Kidney (tissue), 14 donors: ENCODE measurements around the gene KCNIP1. TPM values are rescaled to one million over a fixed set of nuclear protein-coding genes. Genes with fewer than 3 reads are reported as not detected.

Experiments used
- DNase-seq, 5 donors: peaks; one replicate each; pipeline ENCODE4 v3.0.0-alpha.2; 2013 to 2020
- FAIRE-seq: peaks from 2 replicates; lab custom pipeline; 2012; peaks lifted over from hg19 to GRCh38; lab: Jason Lieb, UNC
- H3K27ac ChIP-seq, 2 donors: one replicate each; pipeline ENCODE4 v1.7.0; 2013; ENCODE audit warnings: low read depth in 2 of 2, low read length in 2 of 2, inconsistent platforms in 1 of 2
- H3K27me3 ChIP-seq: one replicate; pipeline ENCODE4 v1.7.1; 2013; ENCODE audit warnings: low read length, inconsistent platforms; ENCODE audit not compliant: control insufficient read depth, insufficient read depth
- H3K36me3 ChIP-seq, 3 donors: one replicate each; pipeline versions ENCODE4 v1.7.0 to v1.7.1; 2013; ENCODE audit warnings: low read length in 3 of 3, control low read depth in 1 of 3, inconsistent platforms in 1 of 3; ENCODE audit not compliant: insufficient read depth in 3 of 3, control insufficient read depth in 2 of 3
- H3K4me1 ChIP-seq, 3 donors: one replicate each; pipeline versions ENCODE4 v1.7.0 to v1.7.1; 2013; ENCODE audit warnings: low read length in 3 of 3, inconsistent platforms in 1 of 3, low read depth in 1 of 3; ENCODE audit not compliant: control insufficient read depth in 2 of 3, insufficient read depth in 2 of 3
- H3K4me3 ChIP-seq, 3 donors: one replicate each; pipeline versions ENCODE4 v1.7.0 to v1.8.1; 2013; ENCODE audit warnings: low read length in 3 of 3, control low read depth in 1 of 3, inconsistent platforms in 1 of 3
- H3K9ac ChIP-seq, 3 donors: one replicate each; pipeline versions ENCODE4 v1.7.0 to v1.7.1; 2013; ENCODE audit warnings: low read length in 3 of 3, control low read depth in 1 of 3, inconsistent platforms in 1 of 3
- H3K9me3 ChIP-seq, 3 donors: one replicate each; pipeline versions ENCODE4 v1.7.0 to v1.7.1; 2013; ENCODE audit warnings: low read length in 3 of 3, control low read depth in 1 of 3, inconsistent platforms in 1 of 3; ENCODE audit not compliant: control insufficient read depth in 2 of 3, insufficient read depth in 1 of 3
- intact Hi-C: fragments of 100-400 bp; cut with DNase I; formaldehyde crosslinking; loops from one replicate; pipeline ENCODE4 v1.11.1; 2022
- polyA plus RNA-seq: library from polyadenylated mRNA; stranded (reverse); fragments of 350-450 nt; fragmentation: Illumina TruSeq; extraction: RNeasy Lipid Tissue Mini Kit (QIAGEN cat#74804); gene quantifications from one replicate; pipeline ENCODE4 v1.2.3, GENCODE V29; 2014; ENCODE audit warnings: low read depth, low replicate concordance; ENCODE audit not compliant: insufficient read depth
- total RNA-seq: library from RNA; stranded (reverse); fragmentation: NEBNext Ultra II Directional; extraction: Animal tissue kit (Norgen Biotek cat#: 25700); gene quantifications from one replicate; pipeline ENCODE4 v1.2.1, GENCODE V29; 2021
- TF ChIP-seq, protein P1 (sequence below): IDR thresholded peaks from 3 replicates; pipeline ENCODE4 v1.5.1; 2012; ENCODE audit warnings: mild to moderate bottlenecking, moderate library complexity, borderline replicate concordance; ENCODE audit not compliant: insufficient read depth; ENCODE audit errors: extremely low read depth
- donor health status: control.
- donor health status: control.
- donor health status: control.
- donor health status: control.
- donor health status: control.
- donor health status: DM: yes; HTN: yes; CAD: no.
- donor health status: Normal renal cell carcinoma (clear cell type).

The KCNIP1 gene
- total and polyA plus RNA-seq, 2 donors from 2014 or later = 1.8 to 3.1 TPM

DNA sequence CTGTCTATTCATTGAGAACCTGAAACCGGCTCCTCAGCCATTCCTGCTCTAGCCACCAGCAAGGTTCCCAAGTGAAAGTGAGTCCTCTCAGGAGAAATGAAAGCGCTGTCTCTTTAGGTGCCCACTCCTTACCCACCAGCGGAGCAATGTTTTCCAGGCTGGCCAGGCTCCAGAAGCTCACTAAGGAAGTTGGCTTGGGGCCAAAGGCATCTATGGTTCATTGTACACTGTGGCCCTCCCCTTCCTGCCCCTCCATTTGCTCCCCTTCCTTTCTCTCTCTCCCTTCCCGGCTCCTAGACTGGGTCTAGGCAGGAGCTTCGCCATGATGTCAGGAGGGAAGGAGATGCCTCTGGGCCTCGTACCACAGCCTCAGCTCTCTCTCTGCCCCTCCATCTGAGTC, 278.6 kb downstream of the KCNIP1 start:
- intact Hi-C loops = no loop called here
- DNase-seq (peak in 2 of 5 donors; percentile 49 to 62), FAIRE-seq (no peak)
- Histone ChIP-seq H3K36me3 (no peaks in the 10 kb centered on the region), H3K27me3 (no peaks in the 10 kb centered on the region), H3K4me3 (no peak overlapping the region), H3K4me1 (peaks cover 0 to 5% (median 0%) of the 10 kb centered on the region in 3 donors), H3K27ac (no peak overlapping the region), H3K9me3 (no peaks in the 10 kb centered on the region), H3K9ac (no peak overlapping the region)
- TF ChIP-seq, protein P1, sequence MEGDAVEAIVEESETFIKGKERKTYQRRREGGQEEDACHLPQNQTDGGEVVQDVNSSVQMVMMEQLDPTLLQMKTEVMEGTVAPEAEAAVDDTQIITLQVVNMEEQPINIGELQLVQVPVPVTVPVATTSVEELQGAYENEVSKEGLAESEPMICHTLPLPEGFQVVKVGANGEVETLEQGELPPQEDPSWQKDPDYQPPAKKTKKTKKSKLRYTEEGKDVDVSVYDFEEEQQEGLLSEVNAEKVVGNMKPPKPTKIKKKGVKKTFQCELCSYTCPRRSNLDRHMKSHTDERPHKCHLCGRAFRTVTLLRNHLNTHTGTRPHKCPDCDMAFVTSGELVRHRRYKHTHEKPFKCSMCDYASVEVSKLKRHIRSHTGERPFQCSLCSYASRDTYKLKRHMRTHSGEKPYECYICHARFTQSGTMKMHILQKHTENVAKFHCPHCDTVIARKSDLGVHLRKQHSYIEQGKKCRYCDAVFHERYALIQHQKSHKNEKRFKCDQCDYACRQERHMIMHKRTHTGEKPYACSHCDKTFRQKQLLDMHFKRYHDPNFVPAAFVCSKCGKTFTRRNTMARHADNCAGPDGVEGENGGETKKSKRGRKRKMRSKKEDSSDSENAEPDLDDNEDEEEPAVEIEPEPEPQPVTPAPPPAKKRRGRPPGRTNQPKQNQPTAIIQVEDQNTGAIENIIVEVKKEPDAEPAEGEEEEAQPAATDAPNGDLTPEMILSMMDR = no peak

- FAIRE-seq = no peak
- DNase-seq = no peak
- H3K4me3 ChIP-seq = no peak within 1 kb of the TSS
Measured at GRCh38 chr5:170783498-170784247, 279.9 kb downstream of the KCNIP1 start, which contains the start of gene GABRP. Gene GABRP, plus strand, starts transcription at chr5:170783725. Its CDS starts 4,891 bp downstream, at chr5:170788616.

DNA sequence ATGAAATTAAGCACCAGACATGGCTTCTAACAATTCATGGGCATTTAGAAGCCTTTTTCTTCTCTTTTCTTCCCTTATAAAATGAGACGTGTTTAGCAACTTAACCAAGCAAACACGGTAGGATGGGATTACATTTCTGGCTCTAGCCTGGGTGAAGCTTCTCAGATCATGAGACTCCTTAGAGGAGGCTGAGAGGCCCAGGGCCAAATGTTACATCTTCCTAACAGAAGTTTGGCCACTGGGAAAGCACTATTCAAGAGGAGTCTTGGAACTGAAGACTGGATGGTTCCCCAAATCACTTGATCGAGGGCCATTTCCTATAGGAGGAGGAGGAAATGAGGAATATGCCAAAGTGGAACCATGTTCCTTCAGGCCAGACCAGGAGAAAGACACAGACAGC, 281.6 kb downstream of the KCNIP1 start:
- FAIRE-seq = no peak
- DNase-seq = no peak
- Histone ChIP-seq H3K27me3 (no peaks in the 10 kb centered on the region), H3K36me3 (no peaks in the 10 kb centered on the region), H3K27ac (no peak overlapping the region), H3K9ac (no peak overlapping the region), H3K9me3 (no peaks in the 10 kb centered on the region), H3K4me3 (no peak overlapping the region), H3K4me1 (peaks cover 0 to 15% (median 0%) of the 10 kb centered on the region in 3 donors)
- TF ChIP-seq, protein P1 = no peak
- intact Hi-C loops = no loop called here

More at GRCh38 chr5:170783498-170784247, 279.9 kb downstream of the KCNIP1 start, which contains the start of gene GABRP:
- no peak within 1 kb of the TSS for H3K27ac ChIP-seq
- no peaks in the 10 kb centered on the region for H3K36me3 ChIP-seq
- H3K9me3 ChIP-seq = no peaks in the 10 kb centered on the region
- H3K9ac ChIP-seq = no peak within 1 kb of the TSS
- intact Hi-C loops = no loop called here
- H3K4me1 ChIP-seq = peaks cover 0 to 10% (median 0%) of the 10 kb centered on the region in 3 donors
- H3K27me3 ChIP-seq = no peaks in the 10 kb centered on the region
- TF ChIP-seq, protein P1 = no peak

Other genes starting within 250 kb of the KCNIP1 start
- 48.8 TPM for gene LCP2, start 206.2 kb upstream of the KCNIP1 start, total RNA-seq
- 4.6 TPM for gene LCP2, start 206.2 kb upstream of the KCNIP1 start, polyA plus RNA-seq
- 4.5 TPM for gene KCNMB1, start 114.7 kb upstream of the KCNIP1 start, total RNA-seq
- 2.1 TPM for gene KCNMB1, start 114.7 kb upstream of the KCNIP1 start, polyA plus RNA-seq